Endodermal cell (in vitro differentiated cells): ENCODE measurements around the gene ZNF491. TPM values are rescaled to one million over a fixed set of nuclear protein-coding genes. Genes with fewer than 3 reads are reported as not detected.

ENCODE experiments used
- DNase-seq: peaks from one replicate; pipeline ENCODE4 v3.0.0-alpha.2; 2017
- H3K27ac ChIP-seq: 2 replicates; pipeline ENCODE4 v1.5.1; 2013; ENCODE audit warnings: mild to moderate bottlenecking, low read depth, low read length, moderate library complexity
- H3K27me3 ChIP-seq: 2 replicates; pipeline ENCODE4 v1.6.1; 2013; ENCODE audit warnings: mild to moderate bottlenecking, low read length, moderate library complexity; ENCODE audit not compliant: insufficient read depth, control insufficient read depth, poor library complexity, severe bottlenecking
- H3K36me3 ChIP-seq: 2 replicates; pipeline ENCODE4 v1.7.0; 2013; ENCODE audit warnings: mild to moderate bottlenecking, low read length, moderate library complexity; ENCODE audit not compliant: control insufficient read depth, insufficient read depth
- H3K4me1 ChIP-seq: one replicate; pipeline ENCODE4 v1.7.0; 2013; ENCODE audit warnings: low read length; ENCODE audit not compliant: control insufficient read depth, insufficient read depth
- H3K4me3 ChIP-seq: 2 replicates; pipeline ENCODE4 v1.5.1; 2013; ENCODE audit warnings: mild to moderate bottlenecking, low read length, moderate library complexity
- H3K9ac ChIP-seq: 2 replicates; pipeline ENCODE4 v1.6.1; 2013; ENCODE audit warnings: mild to moderate bottlenecking, low read length, moderate library complexity; ENCODE audit not compliant: poor library complexity, severe bottlenecking; ENCODE audit errors: extremely low read depth
- H3K9me3 ChIP-seq: 2 replicates; pipeline ENCODE4 v1.6.1; 2013; ENCODE audit warnings: mild to moderate bottlenecking, low read length, moderate library complexity; ENCODE audit not compliant: control insufficient read depth
- H3K27ac Mint-ChIP-seq: 2 replicates; pipeline ENCODE4 v1.8.0; 2020; ENCODE audit warnings: mixed read lengths
- H3K27me3 Mint-ChIP-seq: 2 replicates; pipeline ENCODE4 v1.8.0; 2021; ENCODE audit warnings: mild to moderate bottlenecking, mixed read lengths; ENCODE audit not compliant: insufficient read depth
- H3K36me3 Mint-ChIP-seq: 2 replicates; pipeline ENCODE4 v1.8.0; 2020; ENCODE audit warnings: low read depth, mixed read lengths
- H3K4me1 Mint-ChIP-seq: 2 replicates; pipeline ENCODE4 v1.8.0; 2020; ENCODE audit warnings: mixed read lengths
- H3K4me3 Mint-ChIP-seq: 2 replicates; pipeline ENCODE4 v1.8.0; 2020; ENCODE audit warnings: mild to moderate bottlenecking, moderate library complexity, mixed read lengths
- H3K9me3 Mint-ChIP-seq: 2 replicates; pipeline ENCODE4 v1.8.0; 2020; ENCODE audit warnings: mild to moderate bottlenecking, mixed read lengths
- WGBS, 2 experiments: methylation state at CpG; one replicate each; pipeline versions ENCODE4 v1.1.5 to v1.1.7; 2013; ENCODE audit warnings: missing lambda C conversion rate in 2 of 2, mixed read lengths in 1 of 2; ENCODE audit not compliant: insufficient coverage in 1 of 2, insufficient read length in 1 of 2; 5-methylcytosine and 5-hydroxymethylcytosine counted together
- total RNA-seq, 2 donors: library from RNA; stranded (reverse); fragmentation: NEBNext Ultra II Directional in 1 of 2; extraction: Animal tissue kit (Norgen Biotek cat#: 25700) in 1 of 2; gene quantifications; 2 replicates in 1 of 2; 3 replicates in 1 of 2; pipeline ENCODE4 v1.2.1, GENCODE V29; 2021
- TF ChIP-seq, protein P1 (sequence below): fragments of 200-600 bp; sonication (generic); conservative IDR thresholded peaks from 2 replicates; pipeline ENCODE4 v1.5.0; 2021; ENCODE audit warnings: antibody characterized with exemption, mild to moderate bottlenecking

Gene ZNF491
- total RNA-seq, 2 donors from 2014 or later: 0.90 to 2.1 TPM

GRCh38 chr19:11780431-11781020, 17.8 kb upstream of the ZNF491 start:
- DNase-seq: no peak
- 96 to 98% methylated on average over 6 to 7 of the region's 7 CpGs for WGBS, 2 experiments
- Mint-ChIP-seq H3K27ac (no peak overlapping the region), H3K9me3 (peaks cover 91% of the 10 kb centered on the region), H3K4me3 (no peak overlapping the region), H3K27me3 (no peaks in the 10 kb centered on the region), H3K4me1 (no peaks in the 10 kb centered on the region), H3K36me3 (peaks cover 42% of the 10 kb centered on the region)
- Histone ChIP-seq H3K4me1 (no peaks in the 10 kb centered on the region), H3K36me3 (peaks cover 45% of the 10 kb centered on the region), H3K9me3 (peaks cover 80% of the 10 kb centered on the region), H3K4me3 (peak overlapping the region; percentile 37), H3K27me3 (no peaks in the 10 kb centered on the region), H3K9ac (no peak overlapping the region), H3K27ac (no peak overlapping the region)
- TF ChIP-seq, protein P1, sequence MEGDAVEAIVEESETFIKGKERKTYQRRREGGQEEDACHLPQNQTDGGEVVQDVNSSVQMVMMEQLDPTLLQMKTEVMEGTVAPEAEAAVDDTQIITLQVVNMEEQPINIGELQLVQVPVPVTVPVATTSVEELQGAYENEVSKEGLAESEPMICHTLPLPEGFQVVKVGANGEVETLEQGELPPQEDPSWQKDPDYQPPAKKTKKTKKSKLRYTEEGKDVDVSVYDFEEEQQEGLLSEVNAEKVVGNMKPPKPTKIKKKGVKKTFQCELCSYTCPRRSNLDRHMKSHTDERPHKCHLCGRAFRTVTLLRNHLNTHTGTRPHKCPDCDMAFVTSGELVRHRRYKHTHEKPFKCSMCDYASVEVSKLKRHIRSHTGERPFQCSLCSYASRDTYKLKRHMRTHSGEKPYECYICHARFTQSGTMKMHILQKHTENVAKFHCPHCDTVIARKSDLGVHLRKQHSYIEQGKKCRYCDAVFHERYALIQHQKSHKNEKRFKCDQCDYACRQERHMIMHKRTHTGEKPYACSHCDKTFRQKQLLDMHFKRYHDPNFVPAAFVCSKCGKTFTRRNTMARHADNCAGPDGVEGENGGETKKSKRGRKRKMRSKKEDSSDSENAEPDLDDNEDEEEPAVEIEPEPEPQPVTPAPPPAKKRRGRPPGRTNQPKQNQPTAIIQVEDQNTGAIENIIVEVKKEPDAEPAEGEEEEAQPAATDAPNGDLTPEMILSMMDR: no peak

DNA sequence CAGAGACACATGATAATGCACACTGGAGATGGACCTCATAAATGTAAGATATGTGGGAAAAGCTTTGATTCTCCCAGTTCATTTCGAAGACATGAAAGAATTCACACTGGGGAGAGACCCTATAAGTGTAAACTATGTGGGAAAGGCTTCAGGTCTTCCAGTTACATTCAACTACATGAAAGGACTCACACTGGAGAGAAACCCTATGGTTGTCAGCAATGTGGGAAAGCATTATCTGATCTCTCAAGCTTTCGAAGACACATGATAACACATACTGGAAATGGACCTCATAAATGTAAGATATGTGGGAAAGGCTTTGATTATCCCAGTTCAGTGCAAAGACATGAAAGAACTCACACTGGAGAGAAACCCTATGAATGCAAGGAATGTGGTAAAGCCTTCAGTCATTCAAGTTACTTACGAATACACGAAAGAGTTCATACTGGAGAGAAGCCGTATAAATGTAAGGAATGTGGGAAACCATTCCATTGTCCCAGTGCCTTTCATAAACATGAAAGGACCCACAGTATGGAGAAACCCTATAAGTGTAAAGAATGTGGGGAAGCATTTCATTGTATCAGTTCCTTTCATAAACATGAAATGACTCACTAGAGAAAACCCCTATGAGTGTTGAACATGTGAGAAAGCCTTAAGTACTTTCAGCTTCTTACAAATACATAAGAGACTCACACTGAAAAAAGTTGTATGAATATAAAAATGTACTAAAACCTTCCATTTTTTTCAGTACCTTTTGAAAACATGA, 16.8 kb upstream of the ZNF491 start:
- no peak overlapping the region for H3K27ac ChIP-seq
- TF ChIP-seq, protein P1: no peak
- H3K9ac ChIP-seq: no peak overlapping the region
- WGBS, 2 experiments: 96 to 98% methylated on average over 5 of the region's 5 CpGs
- H3K4me1 Mint-ChIP-seq: no peaks in the 10 kb centered on the region
- no peak for DNase-seq
- H3K27me3 ChIP-seq: no peaks in the 10 kb centered on the region
- H3K27me3 Mint-ChIP-seq: no peaks in the 10 kb centered on the region
- H3K4me3 Mint-ChIP-seq: no peak overlapping the region
- H3K36me3 ChIP-seq: peaks cover 45% of the 10 kb centered on the region
- no peaks in the 10 kb centered on the region for H3K4me1 ChIP-seq
- H3K27ac Mint-ChIP-seq: no peak overlapping the region
- H3K4me3 ChIP-seq: peak overlapping the region; percentile 37
- peaks cover 90% of the 10 kb centered on the region for H3K9me3 Mint-ChIP-seq
- H3K36me3 Mint-ChIP-seq: peaks cover 42% of the 10 kb centered on the region
- peaks cover 76% of the 10 kb centered on the region for H3K9me3 ChIP-seq

- no peaks in the 10 kb centered on the region for H3K4me1 ChIP-seq
- Mint-ChIP-seq H3K4me3 (no peak overlapping the region), H3K27me3 (peaks cover 7% of the 10 kb centered on the region), H3K9me3 (peaks cover 87% of the 10 kb centered on the region), H3K27ac (no peak overlapping the region), H3K36me3 (peaks cover 32% of the 10 kb centered on the region), H3K4me1 (no peaks in the 10 kb centered on the region)
- H3K36me3 ChIP-seq: peaks cover 34% of the 10 kb centered on the region
- H3K27me3 ChIP-seq: no peaks in the 10 kb centered on the region
- no peak overlapping the region for H3K4me3 ChIP-seq
- WGBS, 2 experiments: 100% methylated on average over 1 of the region's 1 CpG; no CpG with 5 or more reads in 1 of the 2 experiments
- DNase-seq: no peak
- peaks cover 55% of the 10 kb centered on the region for H3K9me3 ChIP-seq
- TF ChIP-seq, protein P1: no peak
- no peak overlapping the region for H3K27ac ChIP-seq
- H3K9ac ChIP-seq: no peak overlapping the region
Measured at GRCh38 chr19:11783767-11784166, 14.6 kb upstream of the ZNF491 start.
